Head of caudate nucleus (tissue), 42 donors: ENCODE results near the gene FHOD3.

ENCODE experiments used
- DNase-seq, 42 donors: peaks; one replicate each; pipeline versions ENCODE4 v3.0.0 to v3.0.0-alpha.2; 2020 to 2021; ENCODE audit warnings: mixed read lengths in 7 of 42
- intact Hi-C: fragments of 100-400 bp; cut with DNase I; formaldehyde crosslinking; loops from one replicate; pipeline ENCODE4 v1.15.0; 2022

The FHOD3 gene

DNA sequence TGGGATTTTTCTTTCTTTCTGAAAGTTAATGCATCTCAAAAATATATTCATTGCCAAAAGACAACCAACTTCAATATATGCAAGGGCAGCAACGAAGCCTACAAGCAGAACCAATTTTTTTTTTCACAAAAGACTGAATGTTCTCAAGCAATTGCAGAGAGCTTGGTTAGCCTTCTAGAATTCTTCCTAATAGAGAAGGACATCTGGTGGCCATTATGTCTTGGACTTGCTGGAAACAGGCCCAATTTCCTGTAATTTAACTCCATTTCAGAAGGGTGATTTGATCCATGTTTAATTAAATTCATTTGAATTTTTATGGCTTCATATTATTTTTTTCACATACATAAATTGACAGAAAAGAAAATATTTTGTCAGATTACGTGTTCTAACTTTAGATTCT, 323.3 kb downstream of the FHOD3 start:
- intact Hi-C loops, result no loop called here
- DNase-seq, result no peak

- no peak for DNase-seq
- intact Hi-C loops, result no loop called here
Measured at GRCh38 chr18:36622610-36623009, 325.1 kb downstream of the FHOD3 start.

- intact Hi-C loops, result no loop called here
- no peak for DNase-seq
Measured at GRCh38 chr18:36623091-36623490, 325.6 kb downstream of the FHOD3 start.

DNA sequence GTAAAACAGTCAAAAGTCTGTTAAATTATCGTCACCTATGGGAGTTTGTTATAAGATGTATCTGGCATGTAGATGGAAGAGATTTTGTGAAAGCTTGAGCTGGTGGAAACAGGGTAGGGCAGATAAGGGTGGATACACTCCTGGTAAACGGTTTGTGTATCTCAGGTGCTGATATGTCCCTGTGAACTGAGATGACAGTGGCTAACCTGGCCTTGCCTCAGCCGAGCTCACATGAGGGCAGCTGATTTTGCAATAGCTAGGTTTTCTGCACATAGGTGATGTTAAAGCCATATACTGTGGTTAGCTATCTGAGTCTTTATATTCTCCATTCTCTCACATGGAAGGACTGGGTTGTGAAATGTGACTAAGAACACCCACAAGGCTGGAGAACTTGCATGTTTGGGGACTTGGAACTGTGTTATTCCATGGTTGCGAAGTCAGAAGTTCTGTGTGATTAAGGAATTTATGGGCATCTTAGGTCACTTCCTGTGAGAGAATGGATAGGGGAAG, 326.2 kb downstream of the FHOD3 start:
- no peak for DNase-seq
- intact Hi-C loops, result no loop called here

DNA sequence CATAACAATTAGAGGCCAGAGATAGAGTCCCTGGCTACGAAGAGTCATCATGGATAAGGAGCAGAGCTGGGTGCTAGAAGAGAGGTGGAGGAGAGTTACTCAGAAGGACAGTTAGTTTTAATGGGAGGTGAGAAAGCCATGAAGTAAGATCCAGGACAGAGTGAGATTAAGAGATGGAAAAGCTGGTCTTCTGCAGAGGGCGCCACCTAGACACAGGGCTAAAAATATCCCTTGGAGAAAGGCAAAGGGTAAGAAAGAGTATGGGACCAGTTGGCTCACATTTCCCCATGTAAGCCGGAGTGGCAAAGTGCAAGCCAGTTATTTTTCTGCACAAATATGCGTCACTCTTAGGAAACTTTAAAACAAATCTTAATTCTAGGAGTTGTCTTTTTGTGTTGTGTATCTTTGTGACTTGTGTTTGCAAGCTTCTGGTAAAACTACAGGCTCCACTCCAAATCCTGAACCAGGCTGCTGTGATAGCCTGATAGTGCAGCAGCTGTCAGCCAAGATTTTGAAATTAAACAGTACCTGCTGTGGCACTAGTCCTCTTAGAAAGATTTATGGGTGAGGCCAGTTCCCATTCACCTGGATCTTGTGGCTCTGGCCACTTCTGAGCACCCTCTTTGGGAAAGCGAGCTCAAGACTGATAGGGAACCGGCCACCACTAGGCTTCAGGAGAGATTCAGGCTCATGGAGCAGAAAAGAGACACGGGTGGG, 327.1 kb downstream of the FHOD3 start:
- intact Hi-C loops, result no loop called here
- DNase-seq, result no peak

DNA sequence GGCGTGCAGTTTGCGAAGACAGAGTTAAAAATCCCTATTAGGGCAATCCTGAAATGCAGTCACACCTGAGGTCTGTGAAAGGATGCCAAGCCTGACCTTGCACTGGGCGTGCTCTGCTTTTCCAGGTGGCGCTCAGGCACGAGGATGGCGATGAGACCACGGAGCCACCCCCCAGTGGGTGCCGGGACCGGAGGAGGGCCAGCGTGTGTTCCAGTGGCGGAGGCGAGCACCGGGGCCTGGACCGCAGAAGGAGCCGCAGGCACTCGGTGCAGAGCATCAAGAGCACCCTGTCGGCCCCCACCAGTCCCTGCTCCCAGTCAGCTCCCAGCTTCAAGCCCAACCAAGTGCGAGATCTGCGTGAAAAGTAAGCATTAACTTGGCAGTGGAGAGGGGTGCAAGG, 327.9 kb downstream of the FHOD3 start:
- intact Hi-C loops, result no loop called here
- DNase-seq, result no peak

DNA sequence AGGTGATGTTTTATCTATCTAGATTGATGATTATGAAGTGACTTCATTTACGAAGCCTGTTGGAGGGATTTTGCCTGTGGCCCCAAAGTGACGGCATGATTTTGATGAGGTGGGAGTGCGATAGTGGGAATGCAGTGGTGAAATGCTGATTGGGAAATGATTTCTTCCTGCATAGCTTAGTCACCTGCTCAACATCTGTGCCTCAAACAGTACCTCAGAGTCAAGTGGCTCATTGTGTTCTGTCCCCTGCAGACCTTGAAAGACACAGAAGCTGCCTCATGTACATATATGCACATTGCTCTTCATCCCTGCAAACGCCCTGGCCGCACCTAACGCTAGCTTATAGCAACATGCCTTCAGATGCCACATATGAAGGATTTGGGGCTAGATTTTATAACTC, 330.1 kb downstream of the FHOD3 start:
- no peak for DNase-seq
- intact Hi-C loops, result no loop called here

DNA sequence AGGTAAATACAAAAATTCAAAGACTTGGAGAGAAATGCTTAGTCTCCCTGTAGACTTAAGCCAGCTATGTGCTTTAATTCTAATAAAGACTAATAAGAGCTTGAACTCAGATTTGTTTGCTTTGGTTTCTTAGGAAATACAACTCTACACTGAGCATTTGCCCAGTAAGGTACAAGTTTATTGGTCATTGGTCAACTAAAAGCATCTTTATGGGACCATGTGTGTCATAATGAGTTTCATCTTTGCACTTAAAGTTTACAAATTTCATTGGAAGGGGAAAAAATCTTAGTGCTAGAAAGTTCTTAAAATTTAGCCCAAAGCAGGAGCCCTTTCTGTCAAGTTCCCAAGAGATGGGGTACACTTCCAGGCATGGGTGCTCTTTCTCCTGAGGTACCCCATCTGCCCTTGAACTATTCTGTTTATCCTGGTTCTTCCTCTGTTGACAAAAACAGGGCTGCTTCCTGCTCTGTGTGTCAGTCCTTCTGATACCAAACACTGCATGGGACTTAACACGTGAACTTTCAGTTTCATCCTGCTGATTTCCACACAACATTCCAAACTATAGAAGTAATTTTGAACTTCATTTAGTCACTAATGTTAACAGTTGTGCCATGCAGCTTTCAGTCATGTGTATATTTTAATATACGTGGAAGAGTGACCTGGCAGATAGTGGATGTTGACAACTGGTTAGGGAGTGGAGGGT, 331.1 kb downstream of the FHOD3 start:
- intact Hi-C loops, result no loop called here
- DNase-seq, result no peak

GRCh38 chr18:36629138-36629530, 331.6 kb downstream of the FHOD3 start:
- intact Hi-C loops, result no loop called here
- no peak for DNase-seq

GRCh38 chr18:36629836-36630235, 332.3 kb downstream of the FHOD3 start:
- intact Hi-C loops, result no loop called here

GRCh38 chr18:36630917-36631316, 333.4 kb downstream of the FHOD3 start:
- intact Hi-C loops, result no loop called here
- no peak for DNase-seq

More at GRCh38 chr18:36629836-36630235, 332.3 kb downstream of the FHOD3 start:
- no peak for DNase-seq

DNA sequence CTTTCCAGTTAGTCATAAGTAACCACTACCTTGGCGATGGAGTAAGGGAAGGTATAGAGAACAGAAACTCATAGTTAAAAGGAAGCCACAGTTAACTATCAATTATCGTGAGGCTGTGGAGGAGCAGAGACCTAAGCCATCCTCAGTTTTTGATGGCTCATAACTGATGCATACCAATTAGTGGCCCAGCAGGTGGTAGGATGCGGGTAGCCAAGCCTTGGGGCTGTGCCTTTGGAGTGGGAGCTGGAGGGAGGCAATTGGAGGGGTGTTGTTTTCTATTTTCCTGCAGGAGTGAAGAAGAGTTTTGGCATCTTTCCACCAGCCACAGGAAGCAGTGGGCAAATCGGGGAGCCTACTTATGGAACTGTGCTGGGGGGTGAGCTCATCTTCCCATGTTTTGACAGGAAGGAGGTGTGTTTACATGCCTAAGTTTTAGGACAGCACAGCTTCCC, 336.5 kb downstream of the FHOD3 start:
- DNase-seq, result no peak
- intact Hi-C loops, result no loop called here

- intact Hi-C loops, result no loop called here
- no peak for DNase-seq
Measured at GRCh38 chr18:36634573-36635216, 337.2 kb downstream of the FHOD3 start.

GRCh38 chr18:36635414-36636096, 338.0 kb downstream of the FHOD3 start:
- intact Hi-C loops, result no loop called here
- no peak for DNase-seq

GRCh38 chr18:36636237-36636817, 338.8 kb downstream of the FHOD3 start:
- DNase-seq, result no peak
- intact Hi-C loops, result no loop called here

DNA sequence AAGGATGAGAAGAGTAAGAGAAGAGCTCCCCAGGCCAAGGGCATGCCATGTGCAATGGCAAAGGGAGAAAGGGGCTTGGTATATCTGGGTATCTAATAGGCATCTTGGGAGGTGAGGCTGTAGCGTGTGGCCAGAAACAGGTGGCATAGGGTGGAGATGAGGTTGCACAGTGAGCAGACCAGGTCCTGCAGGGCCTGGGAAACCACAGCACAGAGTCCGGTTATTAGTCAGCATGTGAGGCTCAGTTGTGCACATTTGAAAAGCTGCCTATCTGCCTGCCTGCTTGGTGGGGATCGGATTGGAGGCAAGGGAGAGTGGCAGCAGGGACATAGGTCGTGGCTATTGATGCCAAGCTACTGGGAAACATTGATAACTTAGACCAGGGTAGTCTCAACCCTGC, 340.7 kb downstream of the FHOD3 start:
- intact Hi-C loops, result no loop called here
- DNase-seq, result no peak

DNA sequence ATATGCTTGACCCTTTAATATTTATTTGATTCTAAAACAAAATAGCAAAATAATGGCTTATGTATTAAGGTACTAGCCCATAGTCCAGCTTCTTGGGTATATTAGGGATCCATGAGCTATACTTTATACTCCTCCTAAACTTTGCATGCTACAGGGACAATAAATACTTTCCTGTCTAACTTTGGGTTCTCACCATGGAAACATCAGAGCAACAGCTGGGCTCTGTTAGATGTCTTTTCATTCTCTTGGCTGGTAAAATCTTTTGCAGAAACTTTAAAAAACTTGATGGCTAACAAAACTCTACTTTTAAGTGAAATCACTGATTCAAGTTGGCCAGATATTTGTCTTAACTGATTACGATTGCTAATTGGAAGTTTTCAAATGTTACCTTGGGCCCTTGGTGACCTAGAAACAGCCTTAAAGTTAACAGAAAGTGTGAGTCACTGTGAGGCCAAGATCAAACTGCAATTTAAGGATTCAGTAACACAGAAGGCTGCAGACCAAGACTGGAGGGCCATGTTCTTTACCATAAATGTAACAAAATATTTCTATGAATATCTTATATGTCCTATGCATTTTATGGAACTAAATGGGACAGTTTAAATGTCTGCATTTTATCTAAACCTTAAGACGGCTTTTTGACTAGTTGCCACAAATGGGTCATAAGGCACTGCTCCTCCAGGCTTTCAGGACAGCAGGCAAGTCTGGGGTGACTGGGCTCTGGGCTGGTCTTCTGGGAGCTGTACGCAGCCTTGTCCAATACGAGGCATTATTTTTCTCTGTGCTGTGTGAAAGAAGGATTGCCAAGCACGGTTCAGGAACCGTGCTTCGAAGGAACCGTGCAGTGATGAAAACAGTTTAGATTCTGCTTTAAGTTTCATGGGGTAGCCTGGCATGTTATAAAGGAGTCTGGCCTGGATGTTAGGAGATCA, 342.8 kb downstream of the FHOD3 start:
- no peak for DNase-seq
- intact Hi-C loops, result no loop called here

DNA sequence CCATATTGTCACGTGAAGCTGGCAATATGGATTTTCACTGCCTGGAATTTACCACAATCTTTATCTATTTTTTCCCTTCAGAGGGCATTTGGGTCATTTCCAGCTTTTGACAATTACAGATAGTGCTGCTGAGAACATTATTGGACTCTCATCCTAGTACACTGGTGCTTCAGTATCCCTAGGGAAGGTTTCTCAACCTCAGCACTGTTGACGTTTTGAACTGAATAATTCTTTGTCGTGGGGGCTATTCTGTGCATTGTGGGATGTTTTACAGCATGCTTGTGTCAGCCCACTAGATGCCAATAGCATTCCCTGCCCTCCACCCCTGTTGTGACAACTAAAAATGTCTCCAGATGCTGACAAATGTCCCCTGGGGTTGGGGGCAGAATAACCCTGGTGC, 345.5 kb downstream of the FHOD3 start:
- intact Hi-C loops, result no loop called here
- no peak for DNase-seq
